Hippocampal formation (tissue), 2 donors: ENCODE data around the gene SMIM29.

Source experiments
- DNase-seq, 2 donors: peaks; one replicate each; lab custom pipeline; 2025; lab: John Stamatoyannopoulos, UW

The SMIM29 gene

DNA sequence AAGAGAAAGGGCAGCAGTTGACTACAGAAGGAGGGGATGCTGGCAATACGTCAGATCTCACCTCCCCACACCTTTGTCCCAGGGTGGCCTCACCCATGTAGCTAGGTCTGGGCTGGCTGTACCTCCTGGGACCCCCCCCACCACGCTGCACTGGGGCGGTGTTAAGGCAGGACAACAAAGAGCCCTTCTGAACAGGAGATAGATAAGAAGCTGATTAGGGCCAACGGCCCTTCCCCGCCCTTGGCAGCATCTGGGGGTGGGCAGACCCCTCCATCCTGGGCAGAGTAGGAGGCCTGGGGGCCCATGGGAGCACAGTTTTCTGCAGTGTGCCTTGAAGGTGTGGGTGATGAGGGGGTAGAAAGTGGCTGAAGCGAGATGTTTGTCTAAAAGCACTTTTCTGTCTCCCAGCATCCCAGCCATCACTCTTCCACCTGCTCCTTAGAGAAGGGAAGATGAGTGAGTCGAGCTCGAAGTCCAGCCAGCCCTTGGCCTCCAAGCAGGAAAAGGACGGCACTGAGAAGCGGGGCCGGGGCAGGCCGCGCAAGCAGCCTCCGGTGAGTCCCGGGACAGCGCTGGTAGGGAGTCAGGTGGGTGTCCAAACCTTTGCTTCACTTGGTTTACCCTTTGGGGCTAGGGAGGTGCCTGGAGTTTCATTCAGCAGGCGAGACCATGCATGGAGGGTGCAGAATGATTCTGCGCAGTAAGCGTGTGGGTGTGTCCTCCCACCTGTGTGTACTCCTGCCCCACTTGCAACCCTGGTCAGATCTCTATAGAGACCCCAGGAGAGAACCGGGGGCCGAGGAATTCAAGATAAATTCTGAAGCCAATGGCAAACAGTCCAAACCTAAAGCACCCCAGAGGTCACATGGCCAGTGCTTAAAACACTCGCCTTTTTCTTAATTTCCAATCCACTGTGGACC, 8.2 kb downstream of the SMIM29 start:
- no peak for DNase-seq

- DNase-seq: no peak
Measured at GRCh38 chr6:34239893-34240292, 8.9 kb downstream of the SMIM29 start.

DNA sequence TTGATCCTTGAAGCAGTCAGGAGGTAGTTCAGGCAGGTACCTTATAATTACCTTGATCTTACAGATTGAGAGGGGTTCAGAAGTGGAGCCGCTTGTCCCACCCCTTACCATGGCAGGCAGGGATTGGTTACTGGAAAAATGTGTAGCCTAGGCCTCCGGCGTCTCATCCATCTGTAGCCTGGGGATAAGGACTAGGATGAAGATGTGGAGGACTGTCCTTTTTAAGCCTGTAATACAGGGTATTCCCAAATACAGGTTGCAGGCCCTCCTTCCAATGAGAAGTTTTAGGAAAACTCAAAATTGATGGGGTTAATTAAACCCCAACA, 9.3 kb downstream of the SMIM29 start:
- no peak for DNase-seq

DNA sequence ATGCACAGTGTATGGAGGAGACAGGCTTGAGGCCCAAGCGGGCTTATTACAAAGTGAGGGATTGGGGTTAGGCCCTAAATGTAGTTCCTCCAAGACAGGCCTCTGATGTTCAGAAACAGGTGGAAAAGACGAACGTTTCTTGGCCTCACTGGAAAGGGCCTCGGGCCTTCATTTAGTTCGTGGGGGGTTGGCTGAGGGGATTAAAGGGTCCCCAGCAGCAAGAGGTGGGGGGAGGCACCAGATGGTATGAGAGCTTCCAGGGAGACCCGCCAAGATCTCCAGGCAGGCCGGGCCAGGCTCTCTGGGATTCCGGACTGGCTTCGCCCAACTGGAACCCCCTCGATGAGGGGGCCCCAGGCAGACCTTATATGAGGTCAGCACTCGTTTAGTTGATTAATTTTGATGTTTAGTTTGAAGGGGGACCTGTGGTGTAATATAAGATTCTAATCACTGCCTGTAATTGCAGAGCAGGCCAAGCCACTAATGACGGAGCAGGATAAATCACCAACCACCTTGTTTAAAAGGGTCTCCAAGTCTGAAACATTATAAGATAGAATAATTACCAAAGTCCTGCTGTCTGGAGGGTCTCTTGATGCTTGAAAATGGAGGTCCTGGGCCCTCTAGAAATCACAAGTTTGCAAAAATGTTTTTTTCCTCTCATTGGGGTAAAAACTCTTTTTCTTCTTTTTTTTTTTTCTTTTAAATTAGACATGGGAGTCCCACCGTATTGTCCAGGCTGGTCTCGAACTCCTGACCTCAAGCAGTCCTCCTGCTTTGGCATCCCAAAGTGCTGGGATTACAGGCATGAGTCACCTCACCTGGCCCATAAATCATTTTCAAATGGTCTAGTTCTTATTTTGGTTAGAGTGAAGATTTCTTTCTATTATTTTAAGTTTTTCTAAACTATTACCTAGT, 10.0 kb downstream of the SMIM29 start:
- no peak for DNase-seq

DNA sequence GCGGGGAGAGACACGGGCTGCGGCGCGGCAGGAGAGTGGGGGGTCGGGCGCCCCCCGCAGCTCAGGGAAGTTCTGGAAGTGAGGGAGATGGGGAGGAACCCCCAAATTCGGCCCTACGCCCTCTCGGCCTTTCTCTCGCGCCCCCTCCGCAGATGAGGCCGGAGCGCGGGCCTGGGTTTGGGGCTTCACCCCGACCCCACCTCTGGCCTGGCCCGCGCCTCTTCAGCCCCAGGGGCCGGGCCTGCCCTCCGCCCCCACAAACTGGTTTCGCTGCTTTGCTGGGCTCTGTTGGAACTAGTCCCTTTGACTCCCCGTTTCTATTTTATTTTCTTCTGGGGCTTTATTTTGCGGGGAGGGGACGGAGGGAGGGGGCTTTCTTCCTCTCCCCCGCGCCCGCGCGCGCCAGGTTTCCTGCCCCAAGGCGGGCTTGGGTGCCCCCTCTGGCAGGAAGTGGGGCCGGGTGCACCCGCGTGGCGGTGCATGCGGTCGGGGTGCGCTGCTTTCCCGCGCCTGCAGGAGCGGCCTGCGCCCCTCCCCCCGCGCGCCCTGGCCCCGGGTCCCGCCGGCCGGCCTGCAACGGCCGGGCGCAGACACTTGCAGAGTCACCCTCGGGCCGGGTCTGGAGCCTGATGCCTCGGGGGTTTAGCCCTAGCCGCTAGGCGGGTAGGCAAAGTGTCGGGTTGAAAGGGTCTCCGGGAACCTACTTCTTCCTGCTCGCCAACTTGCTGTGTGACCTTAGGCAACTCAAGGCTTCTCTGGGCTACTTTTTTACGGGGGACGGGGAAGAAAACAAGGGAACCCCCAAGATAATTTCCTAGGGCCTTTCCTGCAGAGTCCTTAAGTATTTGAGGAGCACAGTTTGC, 10.9 kb downstream of the SMIM29 start:
- peak in 1 of 2 donors; percentile 21 for DNase-seq

DNA sequence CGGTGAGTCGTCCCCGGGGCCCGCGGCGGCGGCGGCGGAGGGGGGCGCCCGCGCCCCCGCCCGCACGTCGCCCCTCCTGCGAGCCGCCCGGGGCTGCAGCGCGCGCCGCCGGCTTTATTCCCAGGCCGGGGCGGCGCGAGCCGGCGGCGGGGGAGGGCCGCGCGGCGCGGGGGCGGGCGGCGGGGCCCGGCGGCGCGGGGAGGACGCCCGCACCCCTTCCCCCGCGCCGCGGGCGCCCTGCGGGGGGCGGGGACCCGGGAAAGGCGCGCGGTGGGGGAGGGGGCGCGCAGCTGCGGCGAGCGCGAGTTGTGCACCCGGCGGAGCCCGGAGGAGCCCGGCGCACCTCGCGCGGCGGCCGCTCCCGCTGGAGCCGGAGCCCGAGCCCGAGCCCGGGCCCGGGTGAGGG, 11.5 kb downstream of the SMIM29 start:
- DNase-seq: no peak

DNA sequence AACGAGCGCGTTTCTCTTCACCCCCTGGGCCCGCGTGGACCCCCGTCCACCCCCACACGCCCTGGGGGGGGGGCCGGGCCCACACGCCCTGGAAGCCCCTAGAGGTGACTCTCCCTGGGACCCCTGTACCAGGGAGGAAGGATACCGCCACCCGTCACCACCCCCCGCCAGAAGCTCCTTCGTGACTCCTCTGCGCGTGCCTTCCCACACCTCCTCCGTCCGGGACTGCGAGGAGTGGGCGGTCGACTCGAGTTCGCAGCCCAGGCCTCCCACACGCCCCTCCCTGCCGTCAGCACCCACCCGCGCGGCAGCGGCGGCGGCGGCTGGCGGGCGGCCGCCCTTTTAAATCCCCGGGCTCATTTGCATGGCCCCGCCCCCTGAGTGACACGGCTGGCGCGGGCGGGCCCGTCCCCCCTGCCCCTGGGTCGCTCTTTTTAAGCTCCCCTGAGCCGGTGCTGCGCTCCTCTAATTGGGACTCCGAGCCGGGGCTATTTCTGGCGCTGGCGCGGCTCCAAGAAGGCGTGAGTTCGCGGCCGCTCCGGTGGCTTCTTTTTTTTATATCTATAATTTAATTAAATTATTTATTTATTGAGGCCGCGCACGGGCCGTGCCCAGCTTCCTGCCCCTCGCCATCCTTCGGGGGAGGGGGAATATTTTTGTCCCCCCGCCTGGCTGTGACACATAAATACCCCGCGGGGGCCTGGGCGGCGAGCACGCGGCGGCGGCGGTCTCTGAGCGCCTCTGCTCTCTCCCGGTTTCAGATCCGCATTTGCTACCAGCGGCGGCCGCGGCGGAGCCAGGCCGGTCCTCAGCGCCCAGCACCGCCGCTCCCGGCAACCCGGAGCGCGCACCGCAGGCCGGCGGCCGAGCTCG, 12.1 kb downstream of the SMIM29 start, which contains the start of gene HMGA1:
TSS of gene HMGA1 (plus strand) at position 431 of the 873 bp plus-strand sequence. CDS start 3,908 bp downstream, outside the sequence.
- peak; percentile 77 to 87 for DNase-seq

DNA sequence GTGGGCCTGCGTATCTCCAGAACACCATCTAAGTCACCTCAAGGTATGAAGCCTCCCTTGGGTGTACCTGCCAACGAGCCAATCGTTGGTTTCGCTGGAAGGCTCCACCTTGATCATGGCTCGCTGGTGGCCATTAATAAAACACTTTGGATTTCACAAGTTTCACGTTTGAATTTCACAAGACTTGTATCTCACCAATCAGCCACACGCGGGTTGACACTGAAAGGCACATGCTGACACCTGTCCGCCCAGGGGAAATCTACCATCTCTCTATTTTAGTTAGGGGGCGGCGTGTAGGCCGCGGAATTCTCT, 12.7 kb downstream of the SMIM29 start:
- no peak for DNase-seq

DNA sequence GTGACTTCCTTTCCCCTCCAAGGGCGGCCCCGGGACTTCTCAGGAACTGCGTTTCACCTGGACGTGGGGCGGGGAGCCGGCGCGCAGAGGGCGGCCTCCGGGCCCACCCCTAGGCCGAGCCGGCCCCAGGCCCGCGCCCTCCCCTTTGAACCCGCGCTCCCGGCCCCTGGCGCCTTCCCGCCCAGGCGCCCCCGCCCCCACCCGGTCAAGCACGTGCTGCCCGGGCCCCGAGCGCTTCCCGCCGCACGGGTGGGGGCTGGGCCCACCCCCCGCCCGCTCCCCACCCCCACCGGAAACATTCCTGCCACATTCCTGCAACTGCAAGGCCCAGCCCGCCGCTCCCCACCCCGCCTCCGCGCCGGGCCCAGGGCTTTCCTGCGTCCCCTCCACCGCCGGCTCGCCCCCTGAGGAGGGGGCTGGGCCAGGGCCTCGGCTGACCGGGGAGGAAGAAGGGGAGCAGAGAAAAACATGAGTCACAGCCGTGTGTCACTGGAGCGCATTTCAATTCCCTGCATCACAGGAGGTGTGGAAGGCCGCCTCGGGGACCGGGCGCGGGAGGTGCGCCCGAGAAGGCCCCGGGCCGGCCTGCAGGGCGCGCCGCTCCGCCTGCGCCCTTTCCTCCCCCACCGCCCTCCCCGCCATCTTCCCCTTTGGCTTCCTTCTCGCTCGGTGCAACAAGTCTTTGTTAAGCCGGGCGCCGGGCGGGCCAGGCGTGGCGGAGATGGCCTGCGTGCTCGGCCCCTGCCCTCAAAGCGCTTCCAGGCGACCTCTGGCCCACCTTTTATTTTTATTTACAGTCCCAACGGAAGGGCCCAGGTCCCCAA, 13.3 kb downstream of the SMIM29 start:
- DNase-seq: no peak

GRCh38 chr6:34234667-34235306, 14.0 kb downstream of the SMIM29 start:
- DNase-seq: no peak

- DNase-seq: no peak
Measured at GRCh38 chr6:34233867-34234266, 14.9 kb downstream of the SMIM29 start.

DNA sequence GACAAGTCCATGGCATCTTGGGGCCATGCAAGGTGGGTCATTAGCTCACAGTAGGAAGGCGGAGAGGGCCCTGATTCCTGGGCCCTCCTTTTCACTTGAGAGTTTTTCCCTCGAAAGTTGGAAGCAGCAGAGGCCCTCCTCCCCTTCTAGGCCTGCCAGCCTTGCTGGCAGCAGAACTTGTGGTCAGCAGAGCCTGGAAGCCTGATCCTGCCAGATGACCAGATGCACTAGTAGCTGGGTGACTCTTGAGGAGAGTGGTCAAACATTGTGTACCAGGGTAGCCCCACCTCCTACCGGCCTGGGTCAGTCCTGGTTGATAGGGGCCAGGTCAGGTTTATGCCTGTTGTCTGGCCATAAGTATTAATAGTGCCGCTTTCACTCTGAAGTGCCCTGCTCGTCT, 15.9 kb downstream of the SMIM29 start:
- DNase-seq: no peak

GRCh38 chr6:34231566-34232336, 17.1 kb downstream of the SMIM29 start:
- no peak for DNase-seq

GRCh38 chr6:34230653-34231371, 18.0 kb downstream of the SMIM29 start:
- no peak for DNase-seq

- no peak for DNase-seq
Measured at GRCh38 chr6:34229877-34230276, 18.9 kb downstream of the SMIM29 start.

GRCh38 chr6:34227761-34228421, 20.9 kb downstream of the SMIM29 start:
- no peak for DNase-seq

DNA sequence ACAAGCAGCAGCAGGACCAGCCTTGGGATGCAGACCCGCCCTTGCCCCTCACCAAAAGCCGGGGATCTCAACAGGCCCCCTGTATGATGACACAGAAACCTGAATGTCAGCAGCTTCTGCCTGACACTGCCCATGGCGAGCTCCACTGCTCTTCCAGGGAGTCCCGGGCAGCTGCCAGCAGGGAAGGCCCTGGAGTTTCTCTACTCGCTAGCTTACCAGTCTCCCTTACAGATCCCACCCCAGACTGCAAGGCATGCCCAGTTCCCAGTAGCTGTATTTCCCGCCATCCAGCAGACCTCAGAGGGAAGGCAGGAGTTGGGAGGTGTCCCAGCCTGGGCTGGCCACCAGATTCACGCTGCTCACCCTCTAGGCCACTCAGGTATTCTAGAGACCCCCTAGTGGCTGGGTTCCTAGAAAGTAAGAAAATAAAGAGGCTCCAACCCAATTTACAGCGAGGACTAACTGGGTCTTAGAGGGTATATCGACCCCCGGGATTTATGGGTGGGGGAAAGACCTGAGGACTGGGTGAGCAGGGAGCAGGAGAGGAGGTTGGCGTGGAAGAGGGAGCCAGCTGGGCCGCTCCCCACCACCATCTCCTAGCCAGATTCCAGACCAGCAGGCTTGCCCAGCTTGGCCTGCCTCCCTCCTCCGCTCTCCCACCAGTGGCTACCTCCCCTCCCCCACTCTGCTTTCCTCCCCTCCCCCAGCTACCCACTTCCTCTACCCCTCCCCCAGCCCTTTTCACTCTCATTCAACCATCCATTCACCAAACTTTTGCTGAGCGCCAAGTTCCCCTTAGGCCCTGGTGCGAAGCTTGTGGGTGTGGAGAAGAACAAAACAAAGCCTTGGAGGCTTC, 21.8 kb downstream of the SMIM29 start:
- DNase-seq: no peak
